ENCODE measurements around the gene CCSER1. TPM values are rescaled to one million over a fixed set of nuclear protein-coding genes. Genes with fewer than 3 reads are reported as not detected.
"Not testable (repeated sequence)": the region's sequence is repeated elsewhere in the genome, so short reads cannot be mapped to it uniquely, and the experiment has no call there.

CCSER1 gene
- total and polyA plus RNA-seq, 2 donors (not counting 1 experiment from before 2014, with no cell fraction given) = under 0.01 TPM; not detected in 1

DNA sequence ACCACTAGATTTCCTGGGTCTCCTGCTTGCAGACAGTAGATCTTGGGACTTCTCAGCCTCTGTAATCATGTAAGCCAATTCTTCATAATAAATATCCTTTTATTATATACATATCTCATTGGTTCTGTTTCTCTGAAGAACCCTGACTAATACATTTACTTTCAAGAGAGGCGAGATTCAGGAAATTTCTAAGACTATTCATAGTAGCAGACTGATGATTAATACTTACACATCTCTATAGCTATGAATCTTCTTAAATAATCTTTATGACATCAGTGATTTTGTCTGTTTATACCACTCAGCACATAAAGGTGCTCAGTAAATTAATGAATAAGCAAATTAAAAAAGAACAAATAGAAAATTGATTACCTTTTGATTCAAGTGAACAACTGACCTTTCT, 1494.3 kb downstream of the CCSER1 start:
- no peak overlapping the region for H3K4me3 ChIP-seq (replicated peaks in 1 of 4; ENCODE audit: control extremely low read depth in 1 of 4, insufficient read depth in 1 of 4, low read depth in 3 of 4, low read length in 4 of 4)
- H3K79me2 ChIP-seq (ENCODE audit: control insufficient read depth, insufficient read depth, low read length) = no peaks in the 10 kb centered on the region
- H3K36me3 ChIP-seq (ENCODE audit: control insufficient read depth, insufficient read depth, low read length) = no peaks in the 10 kb centered on the region
- no peak overlapping the region for H3K4me2 ChIP-seq (ENCODE audit: extremely low read depth, insufficient read depth, low read length)
- H4K20me1 ChIP-seq (ENCODE audit: control insufficient read depth, extremely low read depth, insufficient read depth, low read length) = no peaks in the 10 kb centered on the region
- no peak for TF ChIP-seq CTCF (conservative IDR thresholded peaks at IDR 0.05 in 1 of 2, IDR thresholded peaks at IDR 0.05 in 1 of 2; ENCODE audit: low read depth in 1 of 2, low read length in 2 of 2)
- no peak for TF ChIP-seq EZH2 (IDR thresholded peaks at IDR 0.05; ENCODE audit: low read length, missing control alignments)
- no peaks in the 10 kb centered on the region for H3K9me3 ChIP-seq (ENCODE audit: control insufficient read depth, insufficient read depth, low read depth, low read length)
- H3K4me1 ChIP-seq (ENCODE audit: control insufficient read depth, extremely low read depth, insufficient read depth, low read length) = no peaks in the 10 kb centered on the region
- H2AFZ ChIP-seq (ENCODE audit: low read length) = no peak overlapping the region
- DNase-seq (ENCODE audit: low read depth in 2 of 2) = no peak
- no peak overlapping the region for H3K27ac ChIP-seq (ENCODE audit: insufficient read depth, low read length)
- H3K27me3 ChIP-seq (ENCODE audit: control insufficient read depth, insufficient read depth, low read length) = no peaks in the 10 kb centered on the region
- H3K9ac ChIP-seq (ENCODE audit: insufficient read depth, low read length) = no peak overlapping the region

GRCh38 chr4:91622925-91623602, 1495.9 kb downstream of the CCSER1 start:
- Histone ChIP-seq H3K4me3 (replicated peaks in 1 of 4; ENCODE audit: control extremely low read depth in 1 of 4, insufficient read depth in 1 of 4, low read depth in 3 of 4, low read length in 4 of 4) (no peak overlapping the region), H3K4me2 (ENCODE audit: extremely low read depth, insufficient read depth, low read length) (no peak overlapping the region), H3K79me2 (ENCODE audit: control insufficient read depth, insufficient read depth, low read length) (no peaks in the 10 kb centered on the region), H3K9ac (ENCODE audit: insufficient read depth, low read length) (no peak overlapping the region), H3K4me1 (ENCODE audit: control insufficient read depth, extremely low read depth, insufficient read depth, low read length) (no peaks in the 10 kb centered on the region), H2AFZ (ENCODE audit: low read length) (no peak overlapping the region), H3K27me3 (ENCODE audit: control insufficient read depth, insufficient read depth, low read length) (no peaks in the 10 kb centered on the region), H3K9me3 (ENCODE audit: control insufficient read depth, insufficient read depth, low read depth, low read length) (no peaks in the 10 kb centered on the region), H3K27ac (ENCODE audit: insufficient read depth, low read length) (no peak overlapping the region), H4K20me1 (ENCODE audit: control insufficient read depth, extremely low read depth, insufficient read depth, low read length) (no peaks in the 10 kb centered on the region), H3K36me3 (ENCODE audit: control insufficient read depth, insufficient read depth, low read length) (no peaks in the 10 kb centered on the region)
- TF ChIP-seq CTCF (conservative IDR thresholded peaks at IDR 0.05 in 1 of 2, IDR thresholded peaks at IDR 0.05 in 1 of 2; ENCODE audit: low read depth in 1 of 2, low read length in 2 of 2) (no peak), EZH2 (IDR thresholded peaks at IDR 0.05; ENCODE audit: low read length, missing control alignments) (no peak)
- DNase-seq (ENCODE audit: low read depth in 2 of 2) = no peak

DNA sequence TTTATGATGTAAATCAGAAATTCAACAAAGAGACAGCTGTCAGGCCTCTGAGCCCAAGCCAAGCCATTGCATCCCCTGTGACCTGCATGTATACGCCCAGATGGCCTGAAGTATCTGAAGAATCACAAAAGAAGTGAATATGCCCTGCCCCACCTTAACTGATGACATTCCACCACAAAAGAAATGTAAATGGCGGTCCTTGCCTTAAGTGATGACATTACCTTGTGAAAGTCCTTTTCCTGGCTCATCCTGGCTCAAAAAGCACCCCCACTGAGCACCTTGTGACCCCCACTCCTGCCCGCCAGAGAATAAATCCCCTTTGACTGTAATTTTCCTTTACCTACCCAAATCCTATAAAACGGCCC, 1496.4 kb downstream of the CCSER1 start:
- H3K4me3 ChIP-seq (replicated peaks in 1 of 4; ENCODE audit: control extremely low read depth in 1 of 4, insufficient read depth in 1 of 4, low read depth in 3 of 4, low read length in 4 of 4); H3K9me3 ChIP-seq (ENCODE audit: control insufficient read depth, insufficient read depth, low read depth, low read length); DNase-seq (ENCODE audit: low read depth in 2 of 2); H3K4me1 ChIP-seq (ENCODE audit: control insufficient read depth, extremely low read depth, insufficient read depth, low read length); H4K20me1 ChIP-seq (ENCODE audit: control insufficient read depth, extremely low read depth, insufficient read depth, low read length); H3K27me3 ChIP-seq (ENCODE audit: control insufficient read depth, insufficient read depth, low read length); H3K36me3 ChIP-seq (ENCODE audit: control insufficient read depth, insufficient read depth, low read length); H3K4me2 ChIP-seq (ENCODE audit: extremely low read depth, insufficient read depth, low read length); H3K27ac ChIP-seq (ENCODE audit: insufficient read depth, low read length); H3K9ac ChIP-seq (ENCODE audit: insufficient read depth, low read length); H2AFZ ChIP-seq (ENCODE audit: low read length); H3K79me2 ChIP-seq (ENCODE audit: control insufficient read depth, insufficient read depth, low read length): not testable (repeated sequence)

Data from fibroblast of lung (primary cell).